Measurements from ENCODE around the gene AREL1.
"Not testable (repeated sequence)": the region's sequence is repeated elsewhere in the genome, so short reads cannot be mapped to it uniquely, and the experiment has no call there.

Gene AREL1, protein sequence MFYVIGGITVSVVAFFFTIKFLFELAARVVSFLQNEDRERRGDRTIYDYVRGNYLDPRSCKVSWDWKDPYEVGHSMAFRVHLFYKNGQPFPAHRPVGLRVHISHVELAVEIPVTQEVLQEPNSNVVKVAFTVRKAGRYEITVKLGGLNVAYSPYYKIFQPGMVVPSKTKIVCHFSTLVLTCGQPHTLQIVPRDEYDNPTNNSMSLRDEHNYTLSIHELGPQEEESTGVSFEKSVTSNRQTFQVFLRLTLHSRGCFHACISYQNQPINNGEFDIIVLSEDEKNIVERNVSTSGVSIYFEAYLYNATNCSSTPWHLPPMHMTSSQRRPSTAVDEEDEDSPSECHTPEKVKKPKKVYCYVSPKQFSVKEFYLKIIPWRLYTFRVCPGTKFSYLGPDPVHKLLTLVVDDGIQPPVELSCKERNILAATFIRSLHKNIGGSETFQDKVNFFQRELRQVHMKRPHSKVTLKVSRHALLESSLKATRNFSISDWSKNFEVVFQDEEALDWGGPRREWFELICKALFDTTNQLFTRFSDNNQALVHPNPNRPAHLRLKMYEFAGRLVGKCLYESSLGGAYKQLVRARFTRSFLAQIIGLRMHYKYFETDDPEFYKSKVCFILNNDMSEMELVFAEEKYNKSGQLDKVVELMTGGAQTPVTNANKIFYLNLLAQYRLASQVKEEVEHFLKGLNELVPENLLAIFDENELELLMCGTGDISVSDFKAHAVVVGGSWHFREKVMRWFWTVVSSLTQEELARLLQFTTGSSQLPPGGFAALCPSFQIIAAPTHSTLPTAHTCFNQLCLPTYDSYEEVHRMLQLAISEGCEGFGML

DNA sequence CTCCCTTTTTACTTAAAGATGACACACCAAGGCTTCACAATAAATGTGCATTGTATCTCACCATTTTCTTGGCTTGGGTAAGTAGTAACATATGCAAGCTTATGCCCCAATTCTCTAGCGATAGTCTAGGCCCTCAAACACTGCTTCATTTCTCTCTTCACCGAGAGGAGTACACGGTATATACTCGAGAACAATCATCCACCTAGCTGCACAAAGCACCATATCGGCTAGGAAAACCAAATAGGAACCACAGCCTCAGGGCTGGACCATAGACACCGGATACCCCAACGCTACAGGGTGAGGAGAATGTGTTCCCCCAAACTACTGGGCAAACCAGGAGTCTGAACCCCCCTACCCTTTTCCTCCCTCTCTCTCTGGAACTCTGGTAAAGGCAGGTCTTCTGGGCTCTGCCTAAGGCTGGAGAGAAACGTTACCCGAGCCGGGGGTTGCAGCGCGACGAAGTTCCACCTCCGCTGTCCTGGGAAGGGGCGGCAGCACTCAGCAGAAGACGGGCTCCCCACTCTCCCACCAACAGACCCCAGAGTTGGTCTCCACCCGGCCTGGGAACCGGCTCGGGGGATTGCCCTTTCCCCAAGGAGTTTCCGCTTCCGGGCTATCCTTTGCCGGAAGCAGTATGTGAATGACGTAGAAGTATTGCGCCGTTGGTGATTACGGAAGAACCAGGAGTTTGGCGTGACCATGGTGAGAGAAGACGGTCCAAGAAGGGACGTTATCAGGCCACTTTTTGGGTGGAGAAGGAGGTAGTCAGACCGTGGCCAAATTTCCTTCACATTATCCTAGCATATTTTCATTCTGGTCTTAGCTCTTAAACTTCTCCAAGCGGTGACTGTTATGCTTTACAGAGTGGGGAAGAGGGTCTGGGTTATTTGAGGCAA is at the start of gene AREL1, which contains the start of gene FCF1:
Gene AREL1, minus strand, starts transcription at position 582 of the 896 bp plus-strand sequence. CDS start 27,465 bp downstream, outside the sequence.
Gene FCF1, plus strand, starts transcription at position 646 of the 896 bp plus-strand sequence. Its CDS starts 54 bp downstream, at position 700.
- Histone ChIP-seq H3K36me3 (ENCODE audit: control insufficient read depth in 1 of 2, insufficient read depth in 2 of 2, low read length in 2 of 2) (peaks cover 8 to 19% of the 10 kb centered on the region in 2 donors), H3K4me3 (ENCODE audit: low read depth in 1 of 2, low read length in 2 of 2) (peak within 1 kb of the TSS; percentile 93 to 99), H3K27ac (ENCODE audit: low read depth, low read length) (peak within 1 kb of the TSS; percentile 45), H3K4me1 (ENCODE audit: control insufficient read depth in 1 of 2, insufficient read depth in 2 of 2, low read length in 2 of 2) (peaks cover 17 to 20% of the 10 kb centered on the region in 2 donors), H3K9ac (ENCODE audit: low read depth in 1 of 2, low read length in 2 of 2) (peak within 1 kb of the TSS; percentile 89 to 90), H3K9me3 (ENCODE audit: control insufficient read depth in 1 of 2, low read length in 2 of 2) (no peaks in the 10 kb centered on the region), H3K27me3 (ENCODE audit: control insufficient read depth in 1 of 2, insufficient read depth in 2 of 2, low read length in 2 of 2) (no peaks in the 10 kb centered on the region)

DNA sequence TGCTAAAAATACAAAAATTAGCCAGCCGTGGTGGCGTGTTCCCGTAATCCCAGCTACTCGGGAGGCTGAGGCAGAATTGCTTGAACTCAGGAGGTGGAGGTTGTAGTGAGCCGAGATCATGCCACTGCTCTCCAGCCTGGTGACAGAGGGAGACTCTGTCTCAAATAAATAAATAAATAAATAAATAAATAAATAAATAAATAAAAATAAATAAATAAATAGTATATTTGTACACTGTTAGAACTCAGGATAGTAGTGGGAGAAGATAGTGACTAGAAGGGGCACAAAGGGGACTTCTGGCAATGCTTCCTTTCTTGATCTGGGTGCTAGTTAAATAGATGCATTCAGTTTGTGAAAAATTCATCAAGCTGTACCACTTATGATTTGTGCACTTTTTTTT is 45.6 kb upstream of the AREL1 start:
- not testable (repeated sequence) for H3K27ac ChIP-seq (ENCODE audit: low read depth, low read length); H3K4me1 ChIP-seq (ENCODE audit: control insufficient read depth in 1 of 2, insufficient read depth in 2 of 2, low read length in 2 of 2)

DNA sequence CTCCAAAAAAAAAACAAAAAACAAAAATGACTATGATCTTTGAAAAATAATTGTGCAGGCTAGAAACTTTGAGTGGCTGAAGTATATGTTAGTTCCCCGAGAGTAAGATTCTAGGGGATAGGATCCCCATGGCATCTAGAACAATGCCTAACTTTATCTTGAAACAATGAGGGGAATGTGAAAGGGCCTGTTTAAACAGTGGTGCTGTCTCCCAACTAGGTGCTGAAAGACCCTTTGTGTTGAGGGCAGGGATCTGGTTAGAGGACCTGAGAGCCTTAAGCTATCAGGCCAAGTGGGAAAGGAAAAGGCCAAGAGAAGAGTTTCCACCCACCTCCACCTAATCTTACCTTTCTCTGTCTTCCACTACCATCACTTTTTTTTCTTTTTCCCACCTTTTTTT is 43.4 kb upstream of the AREL1 start:
- H3K36me3 ChIP-seq (ENCODE audit: control insufficient read depth in 1 of 2, insufficient read depth in 2 of 2, low read length in 2 of 2): no peaks in the 10 kb centered on the region
- no peaks in the 10 kb centered on the region for H3K27me3 ChIP-seq (ENCODE audit: control insufficient read depth in 1 of 2, insufficient read depth in 2 of 2, low read length in 2 of 2)
- no peak overlapping the region for H3K4me3 ChIP-seq (ENCODE audit: low read depth in 1 of 2, low read length in 2 of 2)
- no peaks in the 10 kb centered on the region for H3K4me1 ChIP-seq (ENCODE audit: control insufficient read depth in 1 of 2, insufficient read depth in 2 of 2, low read length in 2 of 2)
- no peak overlapping the region for H3K9ac ChIP-seq (ENCODE audit: low read depth in 1 of 2, low read length in 2 of 2)
- H3K27ac ChIP-seq (ENCODE audit: low read depth, low read length): no peak overlapping the region
- no peaks in the 10 kb centered on the region for H3K9me3 ChIP-seq (ENCODE audit: control insufficient read depth in 1 of 2, low read length in 2 of 2)

More for the DNA sequence above, 45.6 kb upstream of the AREL1 start:
- H3K4me3 ChIP-seq (ENCODE audit: low read depth in 1 of 2, low read length in 2 of 2); H3K36me3 ChIP-seq (ENCODE audit: control insufficient read depth in 1 of 2, insufficient read depth in 2 of 2, low read length in 2 of 2); H3K9ac ChIP-seq (ENCODE audit: low read depth in 1 of 2, low read length in 2 of 2); H3K27me3 ChIP-seq (ENCODE audit: control insufficient read depth in 1 of 2, insufficient read depth in 2 of 2, low read length in 2 of 2); H3K9me3 ChIP-seq (ENCODE audit: control insufficient read depth in 1 of 2, low read length in 2 of 2): not testable (repeated sequence)

DNA sequence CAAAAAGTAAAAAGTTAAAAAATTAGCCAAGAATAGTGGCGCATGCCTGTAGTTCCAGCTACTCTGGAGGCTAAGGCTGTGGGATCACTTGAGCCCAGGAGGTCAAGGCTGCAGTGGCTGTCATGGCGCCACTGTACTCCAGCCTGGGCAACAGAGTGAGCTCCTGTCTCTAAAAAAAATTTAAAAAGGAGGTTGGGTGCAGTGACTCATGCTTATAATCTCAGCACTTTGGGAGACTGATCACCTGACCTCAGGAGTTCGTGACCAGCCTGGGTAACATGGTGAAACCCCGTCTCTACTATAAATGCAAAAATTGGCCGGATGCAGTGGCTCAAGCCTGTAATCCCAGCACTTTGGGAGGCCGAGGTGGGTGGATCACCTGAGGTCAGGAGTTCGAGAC is 42.0 kb upstream of the AREL1 start:
- Histone ChIP-seq H3K9ac (ENCODE audit: low read depth in 1 of 2, low read length in 2 of 2) (no peak overlapping the region), H3K27me3 (ENCODE audit: control insufficient read depth in 1 of 2, insufficient read depth in 2 of 2, low read length in 2 of 2) (no peaks in the 10 kb centered on the region), H3K36me3 (ENCODE audit: control insufficient read depth in 1 of 2, insufficient read depth in 2 of 2, low read length in 2 of 2) (no peaks in the 10 kb centered on the region), H3K4me3 (ENCODE audit: low read depth in 1 of 2, low read length in 2 of 2) (no peak overlapping the region), H3K27ac (ENCODE audit: low read depth, low read length) (no peak overlapping the region), H3K4me1 (ENCODE audit: control insufficient read depth in 1 of 2, insufficient read depth in 2 of 2, low read length in 2 of 2) (no peaks in the 10 kb centered on the region), H3K9me3 (ENCODE audit: control insufficient read depth in 1 of 2, low read length in 2 of 2) (no peaks in the 10 kb centered on the region)

DNA sequence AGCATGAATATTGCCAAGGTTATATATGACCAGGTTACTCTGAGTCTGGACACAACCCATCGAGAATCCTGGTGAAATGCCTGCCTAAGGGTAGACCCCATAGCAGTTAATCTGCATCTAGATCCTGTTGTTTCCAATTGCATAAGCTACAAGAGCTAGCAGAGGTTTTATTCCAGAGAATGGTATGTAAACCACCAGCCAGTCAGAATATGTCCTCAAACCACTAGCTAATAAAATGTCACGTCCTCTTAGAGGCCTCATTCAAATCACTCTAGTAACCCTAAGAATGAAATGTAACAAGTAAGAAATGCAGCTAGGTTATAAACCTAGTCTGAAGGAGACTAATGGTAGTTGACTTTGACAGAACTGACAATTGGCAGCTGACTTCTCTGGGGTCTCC is 41.3 kb upstream of the AREL1 start:
- no peaks in the 10 kb centered on the region for H3K9me3 ChIP-seq (ENCODE audit: control insufficient read depth in 1 of 2, low read length in 2 of 2)
- no peak overlapping the region for H3K27ac ChIP-seq (ENCODE audit: low read depth, low read length)
- no peaks in the 10 kb centered on the region for H3K4me1 ChIP-seq (ENCODE audit: control insufficient read depth in 1 of 2, insufficient read depth in 2 of 2, low read length in 2 of 2)
- no peaks in the 10 kb centered on the region for H3K36me3 ChIP-seq (ENCODE audit: control insufficient read depth in 1 of 2, insufficient read depth in 2 of 2, low read length in 2 of 2)
- H3K9ac ChIP-seq (ENCODE audit: low read depth in 1 of 2, low read length in 2 of 2): no peak overlapping the region
- H3K27me3 ChIP-seq (ENCODE audit: control insufficient read depth in 1 of 2, insufficient read depth in 2 of 2, low read length in 2 of 2): no peaks in the 10 kb centered on the region
- H3K4me3 ChIP-seq (ENCODE audit: low read depth in 1 of 2, low read length in 2 of 2): no peak overlapping the region

DNA sequence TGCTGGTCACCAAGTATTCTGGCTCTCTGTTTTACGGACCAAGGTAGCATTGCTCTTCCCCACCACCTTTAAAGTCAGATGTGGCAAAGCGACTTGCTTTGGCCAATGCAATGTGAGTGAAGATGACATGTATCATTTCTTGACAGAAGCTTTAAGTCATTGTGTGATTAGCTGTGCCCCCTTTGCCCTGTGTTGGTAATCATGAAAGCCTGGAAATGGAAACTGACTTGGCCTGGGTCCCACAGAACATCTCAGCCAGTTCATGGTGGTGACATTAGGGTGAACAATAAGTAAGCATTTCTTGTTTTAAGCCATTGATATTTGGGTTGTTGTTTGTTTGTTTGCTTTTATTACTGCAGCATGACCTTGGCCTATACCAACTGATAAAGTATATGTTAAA is 34.4 kb upstream of the AREL1 start:
- Histone ChIP-seq H3K36me3 (ENCODE audit: control insufficient read depth in 1 of 2, insufficient read depth in 2 of 2, low read length in 2 of 2) (no peaks in the 10 kb centered on the region), H3K27me3 (ENCODE audit: control insufficient read depth in 1 of 2, insufficient read depth in 2 of 2, low read length in 2 of 2) (no peaks in the 10 kb centered on the region), H3K9ac (ENCODE audit: low read depth in 1 of 2, low read length in 2 of 2) (no peak overlapping the region)

DNA sequence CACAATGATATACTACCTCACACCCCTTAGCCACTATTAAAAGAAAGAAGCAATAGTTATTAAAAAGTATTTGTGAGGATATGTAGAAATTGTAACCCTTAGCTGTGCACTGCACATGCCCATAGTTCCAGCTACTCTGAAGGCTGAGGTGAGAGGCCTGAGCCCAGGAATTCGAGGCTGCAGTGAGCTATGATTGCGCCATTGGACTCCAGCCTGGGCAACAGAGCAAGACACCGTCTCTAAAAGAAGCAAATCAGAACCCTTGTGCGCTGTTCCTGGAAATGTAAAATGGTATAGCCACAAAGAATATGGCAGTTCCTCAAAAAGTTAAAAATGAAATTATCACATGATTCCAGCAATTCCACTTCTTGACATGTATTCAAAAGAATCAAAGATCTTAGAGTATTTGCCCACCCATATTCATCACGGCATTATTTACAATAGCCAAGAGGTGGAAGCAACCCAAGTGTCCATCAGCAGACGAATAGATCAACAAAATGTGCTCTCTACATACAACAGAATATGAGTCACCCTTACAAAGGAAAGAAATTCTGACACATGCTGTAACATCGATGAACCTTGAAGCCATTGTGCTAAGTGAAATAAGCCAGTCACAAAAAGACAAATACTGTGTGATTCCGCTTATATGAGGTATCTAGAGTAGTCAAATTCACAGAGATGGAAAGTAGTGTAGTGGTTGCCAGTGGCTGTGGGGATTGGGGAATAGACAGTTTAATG is 26.6 kb upstream of the AREL1 start:
- Histone ChIP-seq H3K36me3 (ENCODE audit: control insufficient read depth in 1 of 2, insufficient read depth in 2 of 2, low read length in 2 of 2) (peaks cover 3 to 10% of the 10 kb centered on the region in 2 donors), H3K9ac (ENCODE audit: low read depth in 1 of 2, low read length in 2 of 2) (no peak overlapping the region), H3K27ac (ENCODE audit: low read depth, low read length) (no peak overlapping the region), H3K27me3 (ENCODE audit: control insufficient read depth in 1 of 2, insufficient read depth in 2 of 2, low read length in 2 of 2) (no peaks in the 10 kb centered on the region), H3K9me3 (ENCODE audit: control insufficient read depth in 1 of 2, low read length in 2 of 2) (no peaks in the 10 kb centered on the region), H3K4me3 (ENCODE audit: low read depth in 1 of 2, low read length in 2 of 2) (no peak overlapping the region), H3K4me1 (ENCODE audit: control insufficient read depth in 1 of 2, insufficient read depth in 2 of 2, low read length in 2 of 2) (no peaks in the 10 kb centered on the region)

More for the DNA sequence above, 34.4 kb upstream of the AREL1 start:
- H3K9me3 ChIP-seq (ENCODE audit: control insufficient read depth in 1 of 2, low read length in 2 of 2): no peaks in the 10 kb centered on the region
- H3K4me3 ChIP-seq (ENCODE audit: low read depth in 1 of 2, low read length in 2 of 2): no peak overlapping the region
- H3K4me1 ChIP-seq (ENCODE audit: control insufficient read depth in 1 of 2, insufficient read depth in 2 of 2, low read length in 2 of 2): no peaks in the 10 kb centered on the region
- no peak overlapping the region for H3K27ac ChIP-seq (ENCODE audit: low read depth, low read length)

DNA sequence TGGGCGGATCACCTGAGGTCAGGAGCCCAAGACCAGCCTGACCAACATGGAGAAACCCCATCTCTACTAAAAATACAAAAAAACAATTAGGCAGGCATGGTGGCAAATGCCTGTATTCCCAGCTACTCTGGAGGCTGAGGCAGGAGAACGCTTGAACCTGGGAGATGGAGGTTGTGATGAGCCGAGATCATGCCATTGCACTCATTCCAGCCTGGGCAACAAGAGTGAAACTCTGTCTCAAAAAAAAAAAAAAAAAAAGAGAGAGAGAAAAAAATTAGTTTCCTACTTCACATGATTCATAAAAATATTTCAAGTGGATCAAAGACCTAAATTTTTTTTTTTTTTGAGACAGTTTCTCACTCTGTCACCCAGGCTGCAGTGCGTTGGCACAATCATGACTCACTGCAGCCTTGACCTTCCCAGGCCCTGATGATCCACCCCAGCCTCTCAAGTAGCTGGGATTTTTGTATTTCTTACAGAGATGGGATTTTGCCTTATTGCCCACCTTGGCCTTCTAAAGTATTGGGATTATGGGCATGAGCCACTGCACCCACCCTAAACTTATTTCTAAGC is 25.0 kb upstream of the AREL1 start:
- H3K36me3 ChIP-seq (ENCODE audit: control insufficient read depth in 1 of 2, insufficient read depth in 2 of 2, low read length in 2 of 2): peaks cover 10 to 18% of the 10 kb centered on the region in 2 donors
- no peaks in the 10 kb centered on the region for H3K9me3 ChIP-seq (ENCODE audit: control insufficient read depth in 1 of 2, low read length in 2 of 2)
- no peaks in the 10 kb centered on the region for H3K27me3 ChIP-seq (ENCODE audit: control insufficient read depth in 1 of 2, insufficient read depth in 2 of 2, low read length in 2 of 2)
- H3K4me1 ChIP-seq (ENCODE audit: control insufficient read depth in 1 of 2, insufficient read depth in 2 of 2, low read length in 2 of 2): no peaks in the 10 kb centered on the region
- no peak overlapping the region for H3K9ac ChIP-seq (ENCODE audit: low read depth in 1 of 2, low read length in 2 of 2)
- H3K27ac ChIP-seq (ENCODE audit: low read depth, low read length): no peak overlapping the region
- H3K4me3 ChIP-seq (ENCODE audit: low read depth in 1 of 2, low read length in 2 of 2): no peak overlapping the region

DNA sequence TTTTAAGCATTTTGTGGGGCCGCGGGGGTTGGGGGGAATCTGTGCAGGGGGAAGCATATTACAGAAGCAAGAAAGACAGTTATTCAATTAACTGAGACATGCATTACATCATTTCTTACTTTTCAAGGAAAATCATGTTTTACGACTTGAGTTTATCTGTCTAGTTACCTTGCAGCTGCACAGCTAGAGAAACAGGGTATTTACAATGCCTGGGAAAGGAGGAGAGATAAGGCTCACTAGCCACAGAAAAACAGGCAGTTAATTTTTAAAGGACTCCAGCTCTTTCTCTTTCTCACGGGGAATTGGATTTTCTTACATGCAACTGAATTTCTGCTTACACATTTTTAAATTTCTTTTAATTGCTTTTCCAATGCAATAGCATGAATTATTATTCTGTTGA is 22.2 kb upstream of the AREL1 start:
- Histone ChIP-seq H3K9me3 (ENCODE audit: control insufficient read depth in 1 of 2, low read length in 2 of 2) (no peaks in the 10 kb centered on the region), H3K9ac (ENCODE audit: low read depth in 1 of 2, low read length in 2 of 2) (no peak overlapping the region), H3K4me3 (ENCODE audit: low read depth in 1 of 2, low read length in 2 of 2) (no peak overlapping the region), H3K27ac (ENCODE audit: low read depth, low read length) (no peak overlapping the region), H3K36me3 (ENCODE audit: control insufficient read depth in 1 of 2, insufficient read depth in 2 of 2, low read length in 2 of 2) (peaks cover 16 to 30% of the 10 kb centered on the region in 2 donors), H3K4me1 (ENCODE audit: control insufficient read depth in 1 of 2, insufficient read depth in 2 of 2, low read length in 2 of 2) (peaks cover 0 to 3% of the 10 kb centered on the region in 2 donors), H3K27me3 (ENCODE audit: control insufficient read depth in 1 of 2, insufficient read depth in 2 of 2, low read length in 2 of 2) (no peaks in the 10 kb centered on the region)

All from duodenal mucosa (tissue), 2 donors.